Keratinocyte (primary cell): Measurements from ENCODE around the gene HPSE2. TPM values are rescaled to one million over a fixed set of nuclear protein-coding genes. Genes with fewer than 3 reads are reported as not detected.

Experiments used
- DNase-seq: peaks from one replicate; pipeline ENCODE4 v3.0.0-alpha.2; 2011; ENCODE audit warnings: low read depth, missing footprints, low spot score
- FAIRE-seq: peaks from 2 replicates; lab custom pipeline; 2011; peaks lifted over from hg19 to GRCh38; lab: Jason Lieb, UNC
- H2AFZ ChIP-seq: 2 replicates; pipeline ENCODE4 v1.6.0; 2012; ENCODE audit warnings: low read length, control low read depth, inconsistent platforms; ENCODE audit not compliant: control insufficient read depth
- H3K27ac ChIP-seq: 2 replicates; pipeline ENCODE4 v1.5.1; 2011; ENCODE audit warnings: low read length; ENCODE audit not compliant: control insufficient read depth, insufficient read depth
- H3K27me3 ChIP-seq: 3 replicates; pipeline ENCODE4 v1.6.0; 2011; ENCODE audit warnings: low read length; ENCODE audit not compliant: control insufficient read depth, insufficient read depth; ENCODE audit errors: extremely low read depth
- H3K36me3 ChIP-seq, 2 experiments: 2 replicates in 1 of 2; 3 replicates in 1 of 2; pipeline ENCODE4 v1.5.1; 2011; ENCODE audit warnings: low read length in 2 of 2, mild to moderate bottlenecking in 1 of 2; ENCODE audit not compliant: control insufficient read depth in 2 of 2, insufficient read depth in 2 of 2; ENCODE audit errors: extremely low read depth in 1 of 2
- H3K4me1 ChIP-seq: 3 replicates; pipeline ENCODE4 v1.5.1; 2011; ENCODE audit warnings: low read length; ENCODE audit not compliant: control insufficient read depth, insufficient read depth; ENCODE audit errors: extremely low read depth
- H3K4me2 ChIP-seq: 3 replicates; pipeline ENCODE4 v1.6.0; 2011; ENCODE audit warnings: low read depth, low read length; ENCODE audit not compliant: control insufficient read depth, insufficient read depth; ENCODE audit errors: extremely low read depth
- H3K4me3 ChIP-seq, 3 experiments: fragments of 200-600 bp in 1 of 3; sonication (generic) in 1 of 3; 2 replicates in 2 of 3; 3 replicates in 1 of 3; pipeline ENCODE4 v1.5.1; 2011 to 2016; ENCODE audit warnings: low read length in 3 of 3, mild to moderate bottlenecking in 3 of 3, control low read depth in 2 of 3, inconsistent platforms in 1 of 3, low read depth in 1 of 3, mixed read lengths in 1 of 3, mixed run types in 1 of 3, moderate library complexity in 1 of 3; ENCODE audit not compliant: control insufficient read depth in 2 of 3, insufficient read depth in 2 of 3; ENCODE audit errors: extremely low read depth in 1 of 3
- H3K79me2 ChIP-seq: 2 replicates; pipeline ENCODE4 v1.6.0; 2012; ENCODE audit warnings: low read length; ENCODE audit not compliant: control insufficient read depth, insufficient read depth
- H3K9ac ChIP-seq: 3 replicates; pipeline ENCODE4 v1.6.0; 2011; ENCODE audit warnings: low read length; ENCODE audit not compliant: control insufficient read depth, insufficient read depth; ENCODE audit errors: extremely low read depth
- H3K9me1 ChIP-seq: 3 replicates; pipeline ENCODE4 v1.6.0; 2011; ENCODE audit warnings: low read length; ENCODE audit not compliant: control insufficient read depth, insufficient read depth; ENCODE audit errors: extremely low read depth
- H3K9me3 ChIP-seq: 2 replicates; pipeline ENCODE4 v1.5.1; 2012; ENCODE audit warnings: low read depth, low read length; ENCODE audit not compliant: control insufficient read depth
- H4K20me1 ChIP-seq: 3 replicates; pipeline ENCODE4 v1.6.0; 2011; ENCODE audit warnings: low read length; ENCODE audit not compliant: control insufficient read depth, insufficient read depth; ENCODE audit errors: extremely low read depth
- CTCF ChIP-seq, 3 experiments: IDR thresholded peaks in 1 of 3; conservative IDR thresholded peaks in 1 of 3; optimal IDR thresholded peaks in 1 of 3; 2 replicates in 2 of 3; 3 replicates in 1 of 3; pipeline versions ENCODE3 to v1.5.1; 2011; ENCODE audit warnings: low read length in 3 of 3, mild to moderate bottlenecking in 3 of 3, moderate library complexity in 2 of 3, control low read depth in 1 of 3, inconsistent platforms in 1 of 3; ENCODE audit not compliant: insufficient read depth in 2 of 3; ENCODE audit errors: extremely low read depth in 1 of 3
- EZH2 ChIP-seq: IDR thresholded peaks from one replicate; pipeline ENCODE4 v1.6.1; 2012; ENCODE audit warnings: inconsistent platforms, mild to moderate bottlenecking, low read length, moderate library complexity
- dilution Hi-C: fragments of 300-500 bp; cut with MboI; formaldehyde crosslinking; loops from one replicate; pipeline ENCODE4 v1.7.0; 2020; ENCODE audit warnings: low sequenced_read_pairs; ENCODE audit not compliant: extremely low pct_ligation_motif_present
- polyA plus RNA-seq, 5 experiments: library from polyadenylated mRNA; depleted of rRNA in 3 of 5; stranded (reverse) in 3 of 5; stranded (forward) in 1 of 5; unstranded in 1 of 5; fragments of >200 nt; gene quantifications; 1 replicate in 1 of 5; 2 replicates in 3 of 5; 3 replicates in 1 of 5; pipeline versions ENCODE4 v1.2.1 to v1.2.3, GENCODE V29; 2011 to 2012; ENCODE audit warnings: missing spikeins in 2 of 5, low read depth in 1 of 5, low replicate concordance in 1 of 5

Gene HPSE2
- polyA plus RNA-seq, 1 donor (not counting 4 experiments of a cell fraction or from before 2014, with no cell fraction given) = 0.01 TPM

- Histone ChIP-seq H3K9me3 (no peaks in the 10 kb centered on the region), H4K20me1 (no peaks in the 10 kb centered on the region), H3K27me3 (no peaks in the 10 kb centered on the region), H3K9me1 (no peaks in the 10 kb centered on the region), H3K79me2 (no peaks in the 10 kb centered on the region), H3K4me3 (no peak overlapping the region), H2AFZ (no peak overlapping the region), H3K4me2 (no peak overlapping the region), H3K4me1 (no peaks in the 10 kb centered on the region), H3K36me3 (no peaks in the 10 kb centered on the region), H3K9ac (no peak overlapping the region), H3K27ac (no peak overlapping the region)
- DNase-seq (no peak), FAIRE-seq (no peak)
- dilution Hi-C loops = no loop called here
- TF ChIP-seq EZH2 = no peak
- TF ChIP-seq CTCF (optimal IDR thresholded peaks at IDR 0.05 in 1 of 3, IDR thresholded peaks at IDR 0.05 in 1 of 3, conservative IDR thresholded peaks at IDR 0.05 in 1 of 3; ENCODE audit: extremely low read depth in 1 of 3, insufficient read depth in 2 of 3, low read length in 3 of 3) = no peak
Measured at GRCh38 chr10:99203310-99203709, 32.3 kb downstream of the HPSE2 start.

GRCh38 chr10:99172950-99173349 lies 62.7 kb downstream of the HPSE2 start:
- no peak for FAIRE-seq
- dilution Hi-C loops = no loop called here
- no peak for DNase-seq

GRCh38 chr10:99172128-99172738 lies 63.4 kb downstream of the HPSE2 start:
- Histone ChIP-seq H3K9ac (no peak overlapping the region), H3K27me3 (no peaks in the 10 kb centered on the region), H3K4me2 (no peak overlapping the region), H3K36me3 (no peaks in the 10 kb centered on the region), H3K4me3 (no peak overlapping the region), H3K9me1 (no peaks in the 10 kb centered on the region), H3K27ac (no peak overlapping the region), H4K20me1 (no peaks in the 10 kb centered on the region), H3K79me2 (no peaks in the 10 kb centered on the region), H3K4me1 (no peaks in the 10 kb centered on the region), H3K9me3 (no peaks in the 10 kb centered on the region), H2AFZ (no peak overlapping the region)
- dilution Hi-C loops = no loop called here
- FAIRE-seq (no peak), DNase-seq (peak; percentile 9)
- TF ChIP-seq CTCF (optimal IDR thresholded peaks at IDR 0.05 in 1 of 3, IDR thresholded peaks at IDR 0.05 in 1 of 3, conservative IDR thresholded peaks at IDR 0.05 in 1 of 3; ENCODE audit: extremely low read depth in 1 of 3, insufficient read depth in 2 of 3, low read length in 3 of 3) (peak; percentile 56 to 74 (median 60)), EZH2 (no peak)

More at GRCh38 chr10:99172950-99173349, 62.7 kb downstream of the HPSE2 start:
- Histone ChIP-seq H3K27ac (no peak overlapping the region), H3K4me2 (no peak overlapping the region), H4K20me1 (no peaks in the 10 kb centered on the region), H3K9me3 (no peaks in the 10 kb centered on the region), H3K36me3 (no peaks in the 10 kb centered on the region), H3K9me1 (no peaks in the 10 kb centered on the region), H3K79me2 (no peaks in the 10 kb centered on the region), H3K9ac (no peak overlapping the region), H2AFZ (no peak overlapping the region), H3K27me3 (no peaks in the 10 kb centered on the region), H3K4me3 (no peak overlapping the region), H3K4me1 (no peaks in the 10 kb centered on the region)
- TF ChIP-seq EZH2 = no peak
